Activated T-cell treated with anti-CD3 and anti-CD28 coated beads, Interleukin-2, amount 50 U/mL, for 72 hours (primary cell): Measurements from ENCODE around the gene EPS8L1. TPM values are rescaled to one million over a fixed set of nuclear protein-coding genes. Genes with fewer than 3 reads are reported as not detected.
"Not testable (repeated sequence)": the region's sequence is repeated elsewhere in the genome, so short reads cannot be mapped to it uniquely, and the experiment has no call there.

ENCODE experiments used
- ATAC-seq, 2 donors: fragments of 150-1000 bp; cut with Tn5 transposase; replicated peaks in 1 of 2; 2 replicates each; pipeline ENCODE4 v1.10.0; 2021; ENCODE audit warnings: moderate library complexity in 2 of 2, mild to moderate bottlenecking in 1 of 2
- DNase-seq, 2 donors: peaks; one replicate each; pipeline ENCODE4 v3.0.0; 2021 to 2022; ENCODE audit warnings: mixed read lengths in 1 of 2
- H3K27ac Mint-ChIP-seq: one replicate; pipeline ENCODE4 v1.8.0; 2022; ENCODE audit warnings: mild to moderate bottlenecking, moderate library complexity, mixed read lengths
- H3K27me3 Mint-ChIP-seq: one replicate; pipeline ENCODE4 v1.8.0; 2022; ENCODE audit warnings: low read depth, mixed read lengths
- H3K36me3 Mint-ChIP-seq, 2 donors: one replicate each; pipeline ENCODE4 v1.8.0; 2022; ENCODE audit warnings: mixed read lengths in 2 of 2, mild to moderate bottlenecking in 1 of 2; ENCODE audit not compliant: insufficient read depth in 2 of 2
- H3K4me1 Mint-ChIP-seq: one replicate; pipeline ENCODE4 v1.8.0; 2022; ENCODE audit warnings: low read depth, mixed read lengths
- H3K4me3 Mint-ChIP-seq, 2 donors: one replicate each; pipeline ENCODE4 v1.8.0; 2022; ENCODE audit warnings: mild to moderate bottlenecking in 2 of 2, mixed read lengths in 2 of 2, moderate library complexity in 2 of 2
- H3K9me3 Mint-ChIP-seq, 2 donors: one replicate each; pipeline ENCODE4 v1.8.0; 2022; ENCODE audit warnings: mixed read lengths in 2 of 2
- total RNA-seq, 2 donors: library from RNA; stranded (reverse); gene quantifications; one replicate each; pipeline ENCODE4 v1.2.3, GENCODE V29; 2022

Gene EPS8L1
- total RNA-seq, 2 donors from 2014 or later = 3.8 to 5.3 TPM

DNA sequence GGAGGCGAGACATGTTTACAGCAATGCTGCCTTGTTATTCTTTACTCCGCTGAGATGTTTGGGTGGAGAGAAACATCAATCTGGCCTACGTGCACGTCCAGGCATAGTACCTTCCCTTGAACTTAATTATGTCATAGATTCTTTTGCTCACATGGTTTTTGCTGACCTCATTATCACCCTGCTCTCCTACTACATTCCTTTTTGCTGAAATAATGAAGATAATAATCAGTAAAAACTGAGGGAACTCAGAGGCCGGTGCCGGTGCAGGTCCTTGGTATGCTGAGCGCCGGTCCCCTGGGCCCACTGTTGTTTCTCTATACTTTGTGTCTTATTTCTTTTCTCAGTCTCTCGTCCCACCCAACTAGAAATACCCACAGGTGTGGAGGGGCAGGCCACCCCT is 15.4 kb upstream of the EPS8L1 start:
- not testable (repeated sequence) for H3K27me3 Mint-ChIP-seq, H3K9me3 Mint-ChIP-seq, H3K27ac Mint-ChIP-seq, H3K4me3 Mint-ChIP-seq, DNase-seq, ATAC-seq
- H3K36me3 Mint-ChIP-seq = peaks cover 0 to 11% of the 10 kb centered on the region in 2 donors
- peaks cover 17% of the 10 kb centered on the region for H3K4me1 Mint-ChIP-seq

DNA sequence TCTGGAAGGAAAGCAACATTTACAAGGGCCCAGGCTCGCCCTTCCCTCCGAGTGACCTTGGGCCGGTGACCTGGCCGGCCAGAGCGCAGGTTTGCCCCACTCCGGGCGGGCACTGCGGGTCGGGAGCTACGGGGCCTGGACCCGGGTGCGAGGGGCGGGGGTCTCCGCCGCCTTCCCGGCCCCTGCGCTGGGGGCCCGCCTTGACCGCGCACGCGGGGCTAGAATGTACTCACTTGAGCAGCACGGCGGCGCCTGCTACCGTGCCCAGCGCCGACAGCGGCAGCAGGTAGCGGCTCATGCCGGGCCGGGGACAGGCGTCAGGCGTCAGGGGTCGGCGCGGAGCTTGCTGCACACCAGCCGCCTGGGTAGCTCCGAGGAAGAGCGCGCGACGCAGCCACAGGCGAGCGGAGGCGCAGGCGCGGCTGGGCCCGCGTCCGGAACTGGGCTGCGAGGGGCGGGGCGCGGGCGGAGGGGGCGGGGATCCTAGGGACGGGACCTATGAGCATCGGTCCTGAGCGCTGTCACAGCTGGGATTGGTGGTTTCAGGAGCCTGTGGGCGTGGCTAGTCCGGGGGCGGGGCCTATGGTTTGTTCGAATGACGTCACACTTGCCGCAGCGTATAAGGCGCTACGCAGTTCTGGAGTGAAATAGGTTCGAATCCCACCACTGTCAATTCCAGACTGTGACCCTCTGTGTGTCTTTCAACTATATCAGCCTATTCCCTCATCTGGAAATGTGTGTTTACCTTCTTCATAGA is 12.8 kb upstream of the EPS8L1 start, which contains the start of gene RDH13:
TSS of gene RDH13 (minus strand) at position 414 of the 757 bp plus-strand sequence. CDS start at position 298, 116 bp downstream.
- peaks cover 17% of the 10 kb centered on the region for H3K4me1 Mint-ChIP-seq
- peak within 1 kb of the TSS; percentile 86 to 90 for H3K4me3 Mint-ChIP-seq
- peak; percentile 98 to 99 for DNase-seq
- H3K27ac Mint-ChIP-seq = peak within 1 kb of the TSS; percentile 48
- H3K9me3 Mint-ChIP-seq = no peaks in the 10 kb centered on the region
- peak; percentile 100 for ATAC-seq
- peaks cover 21% of the 10 kb centered on the region for H3K27me3 Mint-ChIP-seq
- peaks cover 0 to 6% of the 10 kb centered on the region in 2 donors for H3K36me3 Mint-ChIP-seq

GRCh38 chr19:55063492-55063843 is 12.2 kb upstream of the EPS8L1 start:
- Mint-ChIP-seq H3K9me3 (no peaks in the 10 kb centered on the region), H3K4me1 (peaks cover 17% of the 10 kb centered on the region), H3K27ac (no peak overlapping the region), H3K36me3 (peaks cover 0 to 3% of the 10 kb centered on the region in 2 donors), H3K27me3 (peaks cover 27% of the 10 kb centered on the region), H3K4me3 (peak overlapping the region; percentile 86 to 90)
- DNase-seq (no peak), ATAC-seq (no peak)

- ATAC-seq, H3K27ac Mint-ChIP-seq, H3K4me3 Mint-ChIP-seq, DNase-seq, H3K9me3 Mint-ChIP-seq, H3K36me3 Mint-ChIP-seq: not testable (repeated sequence)
- Mint-ChIP-seq H3K27me3 (peaks cover 44% of the 10 kb centered on the region), H3K4me1 (peaks cover 25% of the 10 kb centered on the region)
These were observed 10.2 kb upstream of the EPS8L1 start for GRCh38 chr19:55065516-55065915.

DNA sequence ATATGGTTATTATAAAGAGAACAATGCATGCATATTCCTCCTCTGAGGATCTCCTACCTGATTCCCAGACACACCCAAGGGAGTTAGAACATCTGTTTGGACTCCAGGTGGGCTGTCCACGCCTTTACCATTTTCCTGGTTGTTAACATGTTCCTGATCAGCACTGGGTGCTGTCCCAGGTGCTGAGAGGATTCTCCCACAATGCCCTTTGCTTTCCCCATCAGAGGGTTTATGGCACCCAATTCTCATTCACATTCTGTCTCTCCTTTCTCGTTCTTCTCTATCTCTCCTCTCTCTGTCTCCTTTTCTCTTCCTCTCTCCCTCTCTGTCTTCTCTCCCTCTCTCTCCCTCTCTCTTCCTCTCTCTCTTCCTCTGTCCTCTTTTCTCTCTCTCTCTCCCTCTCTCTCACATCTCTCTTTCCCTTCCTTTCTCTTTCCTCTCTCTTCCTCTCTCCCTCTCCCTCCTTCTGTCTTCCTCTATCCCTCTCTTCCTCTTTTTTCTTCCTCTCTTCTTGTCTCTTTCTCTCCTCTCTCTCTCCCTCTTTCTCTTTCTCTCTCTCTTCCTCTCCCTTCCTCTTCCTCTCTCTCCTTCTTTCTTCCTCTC is 9.5 kb upstream of the EPS8L1 start:
- peaks cover 46% of the 10 kb centered on the region for H3K27me3 Mint-ChIP-seq
- ATAC-seq (no peak), DNase-seq (no peak)
- no peak overlapping the region for H3K4me3 Mint-ChIP-seq
- no peaks in the 10 kb centered on the region for H3K36me3 Mint-ChIP-seq
- no peaks in the 10 kb centered on the region for H3K9me3 Mint-ChIP-seq
- H3K27ac Mint-ChIP-seq = no peak overlapping the region
- peaks cover 21% of the 10 kb centered on the region for H3K4me1 Mint-ChIP-seq

- Mint-ChIP-seq H3K4me3 (no peak overlapping the region), H3K36me3 (no peaks in the 10 kb centered on the region), H3K27me3 (peaks cover 46% of the 10 kb centered on the region), H3K9me3 (no peaks in the 10 kb centered on the region), H3K4me1 (peaks cover 8% of the 10 kb centered on the region), H3K27ac (no peak overlapping the region)
- ATAC-seq = no peak
- DNase-seq = no peak
These were observed 7.8 kb upstream of the EPS8L1 start for GRCh38 chr19:55067869-55068268.

DNA sequence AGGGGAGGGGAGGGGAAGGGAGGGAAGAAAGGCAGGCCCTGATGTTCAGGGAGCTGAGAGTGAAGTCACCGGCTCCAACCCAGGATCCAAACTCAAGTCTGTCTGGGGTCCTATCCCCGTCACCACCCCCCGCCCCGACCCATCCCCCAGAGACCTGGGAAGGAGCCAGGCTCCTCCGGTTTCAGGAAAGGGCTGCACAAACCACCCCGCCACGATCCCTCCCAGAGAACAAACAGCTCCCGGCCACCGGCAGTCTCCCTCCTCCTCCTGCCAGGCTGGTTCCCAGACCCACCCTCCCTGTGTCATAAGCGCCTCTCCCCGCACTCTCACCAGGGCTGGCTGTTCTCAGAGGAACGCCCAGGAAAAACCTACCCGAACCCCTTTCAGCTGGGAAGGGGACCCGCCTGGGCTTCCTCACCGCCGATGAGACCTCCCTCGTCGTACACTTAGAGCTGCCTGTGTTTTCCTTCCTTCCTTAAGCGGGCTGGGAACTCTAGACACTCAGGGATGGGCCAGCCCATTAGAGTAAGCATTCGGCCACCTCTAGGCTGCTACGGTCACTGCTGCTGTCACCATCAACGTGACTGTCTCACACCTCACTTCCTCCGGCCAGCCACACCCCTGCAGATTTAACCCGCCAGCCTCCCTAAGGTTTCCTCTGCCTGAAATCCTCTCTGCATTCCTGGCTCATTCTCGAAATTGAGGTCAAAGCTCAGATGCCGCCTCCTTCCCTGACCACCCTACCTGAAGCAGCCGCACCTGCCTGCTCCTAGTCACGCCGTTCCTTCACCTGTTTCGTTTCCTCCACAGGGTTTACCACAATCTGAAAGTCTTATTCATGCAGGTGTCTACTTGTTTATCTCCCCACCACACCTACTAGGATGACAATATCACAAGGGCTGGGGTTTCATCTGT is 6.5 kb upstream of the EPS8L1 start:
- Mint-ChIP-seq H3K9me3 (peaks cover 2% of the 10 kb centered on the region in 2 donors), H3K4me1 (peaks cover 8% of the 10 kb centered on the region), H3K36me3 (no peaks in the 10 kb centered on the region), H3K4me3 (peak overlapping the region; percentile 28 to 72), H3K27me3 (peaks cover 55% of the 10 kb centered on the region), H3K27ac (no peak overlapping the region)
- ATAC-seq (peak; percentile 45 to 62), DNase-seq (no peak)

GRCh38 chr19:55069865-55070197 is 5.8 kb upstream of the EPS8L1 start:
- no peak overlapping the region for H3K27ac Mint-ChIP-seq
- DNase-seq (no peak), ATAC-seq (no peak)
- peaks cover 8% of the 10 kb centered on the region for H3K4me1 Mint-ChIP-seq
- H3K9me3 Mint-ChIP-seq = peaks cover 2% of the 10 kb centered on the region in 2 donors
- H3K27me3 Mint-ChIP-seq = peaks cover 58% of the 10 kb centered on the region
- H3K36me3 Mint-ChIP-seq = no peaks in the 10 kb centered on the region
- peak overlapping the region; percentile 28 to 72 for H3K4me3 Mint-ChIP-seq

DNA sequence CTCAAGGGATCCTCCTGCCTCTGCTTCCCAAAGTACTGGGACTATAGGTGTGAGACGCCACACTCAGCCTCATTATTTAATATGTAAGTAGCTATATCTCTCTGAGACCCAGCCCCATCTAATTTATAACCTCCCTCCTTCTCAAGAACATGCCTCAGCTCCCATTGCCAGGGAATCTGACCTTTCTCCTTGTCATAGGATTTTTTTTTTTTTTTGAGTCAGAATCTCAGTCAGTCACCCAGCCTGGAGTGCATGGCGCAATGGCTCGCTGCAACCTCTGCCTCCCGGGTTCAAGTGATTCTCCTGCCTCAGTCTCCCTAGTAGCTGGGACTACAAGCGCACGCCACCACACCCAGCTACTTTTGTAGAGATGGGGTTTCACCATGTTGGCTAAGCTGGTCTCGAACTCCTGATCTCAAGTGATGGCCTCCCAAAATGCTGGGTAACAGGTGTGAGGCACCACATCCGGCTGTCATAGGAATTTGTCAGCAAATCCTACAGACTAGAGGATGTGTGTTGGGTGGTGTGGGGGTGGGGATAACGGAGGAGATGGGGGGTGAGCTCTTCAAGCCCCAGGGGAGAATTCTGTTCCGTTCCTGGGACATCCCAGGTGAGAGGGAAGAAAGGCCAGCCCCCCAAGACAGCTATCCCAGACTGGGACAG is 5.1 kb upstream of the EPS8L1 start:
- no peak overlapping the region for H3K4me3 Mint-ChIP-seq
- no peak overlapping the region for H3K27ac Mint-ChIP-seq
- ATAC-seq (no peak), DNase-seq (no peak)
- H3K36me3 Mint-ChIP-seq = no peaks in the 10 kb centered on the region
- H3K9me3 Mint-ChIP-seq = peaks cover 2% of the 10 kb centered on the region in 2 donors
- H3K4me1 Mint-ChIP-seq = peaks cover 8% of the 10 kb centered on the region
- peaks cover 65% of the 10 kb centered on the region for H3K27me3 Mint-ChIP-seq

GRCh38 chr19:55071129-55071502 is 4.6 kb upstream of the EPS8L1 start:
- no peak overlapping the region for H3K27ac Mint-ChIP-seq
- DNase-seq (no peak), ATAC-seq (no peak)
- no peaks in the 10 kb centered on the region for H3K36me3 Mint-ChIP-seq
- no peak overlapping the region for H3K4me3 Mint-ChIP-seq
- H3K27me3 Mint-ChIP-seq = peaks cover 63% of the 10 kb centered on the region
- peaks cover 8% of the 10 kb centered on the region for H3K4me1 Mint-ChIP-seq
- H3K9me3 Mint-ChIP-seq = peaks cover 2% of the 10 kb centered on the region in 2 donors

- Mint-ChIP-seq H3K36me3 (no peaks in the 10 kb centered on the region), H3K4me1 (peaks cover 8% of the 10 kb centered on the region), H3K9me3 (peaks cover 2% of the 10 kb centered on the region in 2 donors), H3K4me3 (no peak overlapping the region), H3K27me3 (peaks cover 55% of the 10 kb centered on the region), H3K27ac (no peak overlapping the region)
- ATAC-seq (no peak), DNase-seq (no peak)
These were observed 3.8 kb upstream of the EPS8L1 start for GRCh38 chr19:55071913-55072312.

DNA sequence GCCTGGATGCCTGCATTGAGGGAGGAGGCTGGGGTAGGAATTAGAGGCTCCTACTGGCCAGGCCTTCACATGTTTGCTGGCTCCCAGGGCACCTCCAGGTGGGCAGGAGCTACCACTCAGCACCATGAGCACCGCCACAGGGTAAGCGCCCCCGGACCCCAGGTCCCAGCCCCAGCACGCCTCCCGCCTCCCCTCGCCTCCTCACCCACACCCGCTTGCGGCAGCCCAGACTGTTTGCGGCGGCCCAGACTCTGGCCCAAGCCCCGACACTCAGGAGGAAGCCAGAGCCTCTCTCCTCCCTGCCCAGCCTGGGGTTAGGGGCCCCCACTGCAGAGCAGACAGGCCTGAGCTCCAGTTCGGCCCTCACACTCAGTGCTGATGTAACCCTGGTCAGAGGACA is 652 bp downstream of the EPS8L1 start:
- peaks cover 0 to 3% of the 10 kb centered on the region in 2 donors for H3K36me3 Mint-ChIP-seq
- DNase-seq = no peak
- no peak overlapping the region for H3K27ac Mint-ChIP-seq
- no peak for ATAC-seq
- peaks cover 39% of the 10 kb centered on the region for H3K27me3 Mint-ChIP-seq
- H3K9me3 Mint-ChIP-seq = peaks cover 2 to 4% of the 10 kb centered on the region in 2 donors
- peaks cover 15% of the 10 kb centered on the region for H3K4me1 Mint-ChIP-seq
- no peak overlapping the region for H3K4me3 Mint-ChIP-seq
